ENCODE data around the gene FUS.
"Not testable (repeated sequence)": the region's sequence is repeated elsewhere in the genome, so short reads cannot be mapped to it uniquely, and the experiment has no call there.

Gene FUS

GRCh38 chr16:31187808-31188189 lies 7.9 kb downstream of the FUS start:
- no peak for DNase-seq

GRCh38 chr16:31188450-31189411 lies 8.8 kb downstream of the FUS start:
- no peak for DNase-seq

GRCh38 chr16:31189412-31189778 lies 9.5 kb downstream of the FUS start:
- no peak for DNase-seq

- no peak for DNase-seq
Observed at GRCh38 chr16:31190061-31190460, 10.1 kb downstream of the FUS start.

- no peak for DNase-seq
Observed at GRCh38 chr16:31190818-31191444, 11.0 kb downstream of the FUS start.

- DNase-seq = no peak
Observed at GRCh38 chr16:31191697-31192428, 11.9 kb downstream of the FUS start.

- no peak for DNase-seq
Observed at GRCh38 chr16:31192856-31193642, 13.1 kb downstream of the FUS start.

GRCh38 chr16:31193874-31194273 lies 13.9 kb downstream of the FUS start:
- DNase-seq = no peak

- no peak for DNase-seq
Observed at GRCh38 chr16:31194898-31195297, 15.0 kb downstream of the FUS start.

GRCh38 chr16:31195861-31196260 lies 15.9 kb downstream of the FUS start:
- not testable (repeated sequence) for DNase-seq

GRCh38 chr16:31196324-31197088 lies 16.6 kb downstream of the FUS start:
- DNase-seq = no peak

GRCh38 chr16:31198207-31198882 lies 18.4 kb downstream of the FUS start:
- no peak for DNase-seq

GRCh38 chr16:31199430-31200041 lies 19.6 kb downstream of the FUS start:
- no peak for DNase-seq

- not testable (repeated sequence) for DNase-seq
Observed at GRCh38 chr16:31200111-31200510, 20.2 kb downstream of the FUS start.

- no peak for DNase-seq
Observed at GRCh38 chr16:31200821-31201568, 21.1 kb downstream of the FUS start.

- peak; percentile 56 for DNase-seq
Observed at GRCh38 chr16:31201582-31202413, 21.9 kb downstream of the FUS start.

- peak; percentile 60 for DNase-seq
Observed at GRCh38 chr16:31202414-31203375, 22.8 kb downstream of the FUS start, which contains the start of gene PYCARD. Gene PYCARD, minus strand, starts transcription at chr16:31202760. Its CDS starts 70 bp downstream, at chr16:31202690.
